ENCODE measurements around the gene ZC3H10. TPM values are rescaled to one million over a fixed set of nuclear protein-coding genes. Genes with fewer than 3 reads are reported as not detected.

Gene ZC3H10
- total RNA-seq, 1 donor from 2014 or later, result 4.9 TPM

DNA sequence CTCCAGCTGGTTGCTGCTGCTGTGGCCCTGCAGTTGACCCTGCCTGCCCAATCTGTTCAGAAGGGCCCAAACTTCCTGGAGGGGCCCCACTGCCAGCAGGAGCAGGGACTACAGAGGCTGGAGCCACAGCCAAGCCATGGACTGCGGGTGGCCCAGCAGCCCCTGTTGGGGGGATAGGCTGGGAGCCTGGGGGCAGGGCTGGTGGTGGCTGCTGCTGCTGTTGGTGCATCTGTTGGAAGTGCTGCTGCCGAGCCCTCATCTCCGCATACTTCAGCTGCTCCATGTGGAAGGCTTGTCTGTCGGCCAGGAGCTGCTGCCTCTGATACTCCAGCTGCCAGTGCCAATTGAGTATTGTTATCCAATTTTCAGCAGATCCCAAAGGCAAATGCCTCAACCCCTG, 47.3 kb downstream of the ZC3H10 start:
- intact Hi-C loops (cut with micrococcal nuclease), result no loop called here
- Histone ChIP-seq H3K27me3 (ENCODE audit: low read depth) (no peaks in the 10 kb centered on the region), H3K27ac (replicated peaks) (peak overlapping the region; percentile 0), H3K4me3 (no peak overlapping the region), H3K4me1 (peaks cover 32% of the 10 kb centered on the region), H3K9me3 (replicated peaks) (no peaks in the 10 kb centered on the region), H3K36me3 (peaks cover 98% of the 10 kb centered on the region)
- no peak for TF ChIP-seq CTCF (IDR thresholded peaks at IDR 0.05; ENCODE audit: borderline replicate concordance)
- DNase-seq, result no peak

- peaks cover 10% of the 10 kb centered on the region for H3K4me1 ChIP-seq
- intact Hi-C loops (cut with micrococcal nuclease), result no loop called here
- H3K9me3 ChIP-seq (replicated peaks), result no peaks in the 10 kb centered on the region
- TF ChIP-seq CTCF (IDR thresholded peaks at IDR 0.05; ENCODE audit: borderline replicate concordance), result no peak
- H3K36me3 ChIP-seq, result peaks cover 98% of the 10 kb centered on the region
- H3K4me3 ChIP-seq, result no peak overlapping the region
- no peak overlapping the region for H3K27ac ChIP-seq (replicated peaks)
- no peaks in the 10 kb centered on the region for H3K27me3 ChIP-seq (ENCODE audit: low read depth)
- DNase-seq, result no peak
These were observed 51.2 kb downstream of the ZC3H10 start for GRCh38 chr12:56169229-56169759.

DNA sequence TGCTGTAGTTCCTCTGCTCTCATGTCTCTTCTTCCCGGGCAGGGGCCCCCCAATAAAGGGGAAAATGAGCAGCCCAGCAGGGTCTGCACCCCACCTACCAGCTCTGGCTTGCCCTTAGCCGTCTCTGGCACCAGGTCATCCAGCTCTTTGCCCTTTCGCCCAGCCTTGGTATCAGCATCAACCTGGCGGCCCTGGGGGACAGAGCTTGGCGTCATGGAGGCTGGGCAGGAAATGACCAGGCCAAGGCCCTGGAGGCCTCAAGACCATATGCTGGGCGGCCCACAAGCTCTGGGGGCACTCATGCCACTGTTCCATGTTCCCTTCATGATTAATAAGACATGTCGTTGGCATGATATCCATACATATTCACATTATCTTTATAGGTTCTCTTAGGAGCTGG, 54.8 kb downstream of the ZC3H10 start:
- no peak for TF ChIP-seq CTCF (IDR thresholded peaks at IDR 0.05; ENCODE audit: borderline replicate concordance)
- intact Hi-C loops (cut with micrococcal nuclease), result no loop called here
- H3K36me3 ChIP-seq, result peaks cover 100% of the 10 kb centered on the region

More for the DNA sequence above, 54.8 kb downstream of the ZC3H10 start:
- no peak for DNase-seq
- H3K9me3 ChIP-seq (replicated peaks), result no peaks in the 10 kb centered on the region
- H3K27ac ChIP-seq (replicated peaks), result no peak overlapping the region
- no peak overlapping the region for H3K4me3 ChIP-seq
- H3K4me1 ChIP-seq, result no peaks in the 10 kb centered on the region
- no peaks in the 10 kb centered on the region for H3K27me3 ChIP-seq (ENCODE audit: low read depth)

Other genes with a start within 250 kb of the ZC3H10 start
- 14.8 TPM for gene PYM1, start 190.4 kb upstream of the ZC3H10 start, total RNA-seq
- 6.5 TPM for gene DGKA, start 187.1 kb upstream of the ZC3H10 start, total RNA-seq
- 0.16 TPM for gene PMEL, start 152.2 kb upstream of the ZC3H10 start, total RNA-seq
- gene CDK2, start 151.4 kb upstream of the ZC3H10 start, total RNA-seq, result 7.3 TPM
- gene RAB5B, start 144.2 kb upstream of the ZC3H10 start, total RNA-seq, result 111 TPM
- gene SUOX, start 121.0 kb upstream of the ZC3H10 start, total RNA-seq, result 36.0 TPM
- 8.4 TPM for gene IKZF4, start 97.2 kb upstream of the ZC3H10 start, total RNA-seq
- gene RPS26, start 76.3 kb upstream of the ZC3H10 start, total RNA-seq, result 48.7 TPM
- gene ERBB3, start 38.1 kb upstream of the ZC3H10 start, total RNA-seq, result 2.3 TPM
- gene PA2G4, start 13.7 kb upstream of the ZC3H10 start, total RNA-seq, result 65.7 TPM
- gene RPL41, start 1.6 kb upstream of the ZC3H10 start, total RNA-seq, result 1,892 TPM
- 23.2 TPM for gene ESYT1, start 10.0 kb downstream of the ZC3H10 start, total RNA-seq
- 54.1 TPM for gene MYL6B, start 34.3 kb downstream of the ZC3H10 start, total RNA-seq
- gene MYL6, start 40.1 kb downstream of the ZC3H10 start, total RNA-seq, result 508 TPM
- gene SMARCC2, start 71.2 kb downstream of the ZC3H10 start, total RNA-seq, result 67.1 TPM
- 51.4 TPM for gene RNF41, start 103.7 kb downstream of the ZC3H10 start, total RNA-seq
- 20.3 TPM for gene NABP2, start 106.1 kb downstream of the ZC3H10 start, total RNA-seq
- not detected for gene SLC39A5, start 111.8 kb downstream of the ZC3H10 start, total RNA-seq
- gene ANKRD52, start 140.1 kb downstream of the ZC3H10 start, total RNA-seq, result 25.1 TPM
- 203 TPM for gene COQ10A, start 148.7 kb downstream of the ZC3H10 start, total RNA-seq
- 780 TPM for gene CS, start 182.1 kb downstream of the ZC3H10 start, total RNA-seq
- gene CNPY2, start 197.7 kb downstream of the ZC3H10 start, total RNA-seq, result 33.4 TPM
- 49.5 TPM for gene PAN2, start 215.7 kb downstream of the ZC3H10 start, total RNA-seq
- not detected for gene IL23A, start 220.6 kb downstream of the ZC3H10 start, total RNA-seq
- gene STAT2, start 241.8 kb downstream of the ZC3H10 start, total RNA-seq, result 34.9 TPM
- not detected for gene APOF, start 244.6 kb downstream of the ZC3H10 start, total RNA-seq

All from left ventricle myocardium inferior (tissue), 1 donor.